PFSK-1 (cell line): ENCODE measurements around the gene ATP6V0E2.

Experiments used
- POLR2AphosphoS5 ChIP-seq: IDR thresholded peaks from 2 replicates; pipeline ENCODE4 v1.6.1; 2012; ENCODE audit warnings: low read depth, mild to moderate bottlenecking, control low read depth, low read length, moderate library complexity
- REST ChIP-seq, 2 experiments: IDR thresholded peaks; 2 replicates each; pipeline versions ENCODE4 v1.6.1 to v1.8.0; 2011 to 2012; ENCODE audit warnings: low read depth in 2 of 2, low read length in 2 of 2, control low read depth in 1 of 2, inconsistent platforms in 1 of 2, mild to moderate bottlenecking in 1 of 2, moderate library complexity in 1 of 2; ENCODE audit not compliant: insufficient read depth in 1 of 2
- SIN3A ChIP-seq: IDR thresholded peaks from 2 replicates; pipeline ENCODE4 v1.6.1; 2012; ENCODE audit warnings: mild to moderate bottlenecking, low read length, moderate library complexity, borderline replicate concordance; ENCODE audit not compliant: insufficient read depth

GRCh38 chr7:149838992-149839408 is 34.8 kb upstream of the ATP6V0E2 start:
- TF ChIP-seq REST (IDR thresholded peaks at IDR 0.05; ENCODE audit: insufficient read depth in 1 of 2, low read depth in 2 of 2, low read length in 2 of 2) (no peak), SIN3A (no peak), POLR2AphosphoS5 (no peak)
